ENCODE data around the gene PPY. TPM values are rescaled to one million over a fixed set of nuclear protein-coding genes. Genes with fewer than 3 reads are reported as not detected.
"Not testable (repeated sequence)": the region's sequence is repeated elsewhere in the genome, so short reads cannot be mapped to it uniquely, and the experiment has no call there.

The PPY gene
- total RNA-seq, 1 donor from 2014 or later: not detected

DNA sequence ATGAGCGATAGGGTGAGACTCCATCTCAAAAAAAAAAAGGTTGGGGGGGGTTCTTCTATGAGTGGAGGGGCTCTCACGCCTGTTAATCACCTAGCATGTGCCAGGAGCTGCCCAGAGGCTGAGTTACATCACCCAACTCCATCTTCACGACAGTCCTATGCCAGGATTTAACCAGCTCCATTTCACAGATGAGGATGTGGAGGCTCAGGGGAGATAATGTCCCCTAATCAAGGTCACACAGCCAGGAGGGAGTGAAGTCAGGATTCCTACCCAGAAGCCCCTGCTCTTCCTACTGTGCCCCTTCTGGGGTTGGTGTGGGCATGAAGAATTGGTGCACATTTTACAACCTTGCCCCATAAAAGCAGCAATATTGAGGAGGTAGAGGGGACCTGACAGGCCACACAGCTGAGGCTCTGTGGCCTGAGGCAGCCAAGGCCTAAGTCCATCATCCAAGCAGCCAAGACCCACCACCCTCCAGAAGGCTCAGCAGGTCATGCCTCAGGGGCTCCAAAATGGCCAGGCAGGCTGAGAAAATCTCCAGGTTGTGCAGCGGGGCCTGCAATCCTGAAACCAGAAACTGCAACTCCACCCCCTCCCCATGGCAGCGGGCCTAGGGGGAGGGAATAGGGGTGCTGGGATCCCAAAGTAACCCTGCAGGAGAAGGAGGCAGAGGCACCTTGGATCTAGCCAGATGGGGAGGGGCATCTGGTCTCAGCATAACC is 6.9 kb downstream of the PPY start:
- TF ChIP-seq, protein P1, sequence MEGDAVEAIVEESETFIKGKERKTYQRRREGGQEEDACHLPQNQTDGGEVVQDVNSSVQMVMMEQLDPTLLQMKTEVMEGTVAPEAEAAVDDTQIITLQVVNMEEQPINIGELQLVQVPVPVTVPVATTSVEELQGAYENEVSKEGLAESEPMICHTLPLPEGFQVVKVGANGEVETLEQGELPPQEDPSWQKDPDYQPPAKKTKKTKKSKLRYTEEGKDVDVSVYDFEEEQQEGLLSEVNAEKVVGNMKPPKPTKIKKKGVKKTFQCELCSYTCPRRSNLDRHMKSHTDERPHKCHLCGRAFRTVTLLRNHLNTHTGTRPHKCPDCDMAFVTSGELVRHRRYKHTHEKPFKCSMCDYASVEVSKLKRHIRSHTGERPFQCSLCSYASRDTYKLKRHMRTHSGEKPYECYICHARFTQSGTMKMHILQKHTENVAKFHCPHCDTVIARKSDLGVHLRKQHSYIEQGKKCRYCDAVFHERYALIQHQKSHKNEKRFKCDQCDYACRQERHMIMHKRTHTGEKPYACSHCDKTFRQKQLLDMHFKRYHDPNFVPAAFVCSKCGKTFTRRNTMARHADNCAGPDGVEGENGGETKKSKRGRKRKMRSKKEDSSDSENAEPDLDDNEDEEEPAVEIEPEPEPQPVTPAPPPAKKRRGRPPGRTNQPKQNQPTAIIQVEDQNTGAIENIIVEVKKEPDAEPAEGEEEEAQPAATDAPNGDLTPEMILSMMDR (IDR thresholded peaks at IDR 0.05; ENCODE audit: unreplicated experiment): no peak
- Mint-ChIP-seq H3K27ac (no peak overlapping the region), H3K4me1 (ENCODE audit: low read depth) (peaks cover 6% of the 10 kb centered on the region), H3K9me3 (ENCODE audit: low read depth) (no peaks in the 10 kb centered on the region), H3K36me3 (ENCODE audit: insufficient read depth) (no peaks in the 10 kb centered on the region), H3K4me3 (ENCODE audit: low read depth) (no peak overlapping the region), H3K27me3 (peaks cover 35% of the 10 kb centered on the region)
- DNase-seq (ENCODE audit: low spot score, unreplicated experiment): no peak

DNA sequence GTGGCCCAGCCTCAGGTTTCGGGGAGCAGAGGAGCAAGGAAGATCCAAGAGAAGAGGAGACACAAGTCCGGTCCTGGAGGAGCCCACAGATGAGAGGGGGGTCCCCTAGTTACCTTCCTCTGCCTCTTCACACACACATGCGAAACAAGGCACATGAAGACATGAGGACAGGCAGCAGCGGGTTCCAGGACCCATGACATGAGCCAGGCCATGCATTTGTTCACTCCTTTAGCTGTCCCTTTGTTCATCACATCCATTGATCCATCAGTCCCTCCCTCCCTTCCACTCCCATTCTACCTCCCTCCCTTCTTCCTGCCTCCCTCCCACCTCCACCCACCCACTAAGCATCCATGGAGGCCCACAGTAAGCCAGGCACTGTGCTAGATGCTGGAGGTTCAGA is 9.4 kb downstream of the PPY start:
- no peak overlapping the region for H3K27ac Mint-ChIP-seq
- DNase-seq (ENCODE audit: low spot score, unreplicated experiment): no peak
- peaks cover 6% of the 10 kb centered on the region for H3K4me1 Mint-ChIP-seq (ENCODE audit: low read depth)
- H3K27me3 Mint-ChIP-seq: peaks cover 23% of the 10 kb centered on the region
- no peaks in the 10 kb centered on the region for H3K36me3 Mint-ChIP-seq (ENCODE audit: insufficient read depth)
- TF ChIP-seq, protein P1 (IDR thresholded peaks at IDR 0.05; ENCODE audit: unreplicated experiment): no peak
- no peak overlapping the region for H3K4me3 Mint-ChIP-seq (ENCODE audit: low read depth)
- no peaks in the 10 kb centered on the region for H3K9me3 Mint-ChIP-seq (ENCODE audit: low read depth)

DNA sequence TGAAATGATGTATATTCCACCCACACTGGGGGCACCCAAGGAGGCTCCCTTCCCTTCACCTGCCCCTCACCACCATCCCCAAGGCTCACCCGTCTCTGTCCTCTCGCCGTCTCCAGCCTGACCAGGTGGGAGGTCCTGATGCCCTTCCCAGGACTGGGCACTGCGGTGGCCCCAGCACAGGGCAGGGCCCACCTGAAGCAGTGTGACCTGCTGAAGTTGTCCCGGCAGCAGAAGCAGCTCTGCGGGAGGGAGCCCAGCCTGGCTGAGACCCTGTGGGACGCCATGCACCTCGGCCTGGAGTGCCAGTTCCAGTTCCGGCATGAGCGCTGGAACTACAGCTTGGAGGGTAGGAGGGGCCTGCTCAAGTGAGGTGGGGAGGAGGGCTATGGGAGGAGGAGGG is 9.9 kb downstream of the PPY start:
- H3K4me3 Mint-ChIP-seq (ENCODE audit: low read depth): no peak overlapping the region
- H3K27me3 Mint-ChIP-seq: peaks cover 24% of the 10 kb centered on the region
- TF ChIP-seq, protein P1 (IDR thresholded peaks at IDR 0.05; ENCODE audit: unreplicated experiment): no peak
- H3K36me3 Mint-ChIP-seq (ENCODE audit: insufficient read depth): no peaks in the 10 kb centered on the region
- no peaks in the 10 kb centered on the region for H3K9me3 Mint-ChIP-seq (ENCODE audit: low read depth)
- peaks cover 6% of the 10 kb centered on the region for H3K4me1 Mint-ChIP-seq (ENCODE audit: low read depth)
- H3K27ac Mint-ChIP-seq: no peak overlapping the region
- DNase-seq (ENCODE audit: low spot score, unreplicated experiment): no peak

DNA sequence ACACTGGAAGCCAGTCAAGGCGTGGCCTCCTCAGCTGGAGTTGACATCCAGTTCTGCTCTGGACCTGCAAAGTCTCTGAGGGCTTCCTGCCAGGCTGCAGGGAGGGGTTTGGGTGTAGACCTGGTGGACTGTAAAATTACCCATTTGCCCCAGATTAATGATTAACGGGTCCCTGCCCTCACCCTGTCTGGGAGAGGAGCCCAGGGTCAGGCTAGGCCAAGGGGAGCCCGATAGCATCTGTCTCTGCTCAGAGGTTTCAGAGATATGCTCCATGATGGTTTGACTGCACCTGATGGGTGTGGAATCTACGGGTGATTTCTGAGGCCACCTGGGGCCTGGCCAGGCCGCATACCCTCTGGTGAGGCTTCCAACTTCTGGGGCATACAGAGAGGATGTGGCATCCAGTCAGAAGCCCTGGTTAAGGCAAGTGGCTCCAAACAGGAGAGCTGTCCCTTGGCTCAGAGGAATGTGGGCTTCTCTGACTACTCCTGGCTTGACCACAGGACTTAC is 11.2 kb downstream of the PPY start:
- no peaks in the 10 kb centered on the region for H3K9me3 Mint-ChIP-seq (ENCODE audit: low read depth)
- no peak overlapping the region for H3K4me3 Mint-ChIP-seq (ENCODE audit: low read depth)
- no peak for DNase-seq (ENCODE audit: low spot score, unreplicated experiment)
- H3K27me3 Mint-ChIP-seq: peaks cover 20% of the 10 kb centered on the region
- TF ChIP-seq, protein P1 (IDR thresholded peaks at IDR 0.05; ENCODE audit: unreplicated experiment): no peak
- no peak overlapping the region for H3K27ac Mint-ChIP-seq
- no peaks in the 10 kb centered on the region for H3K36me3 Mint-ChIP-seq (ENCODE audit: insufficient read depth)
- peaks cover 6% of the 10 kb centered on the region for H3K4me1 Mint-ChIP-seq (ENCODE audit: low read depth)

DNA sequence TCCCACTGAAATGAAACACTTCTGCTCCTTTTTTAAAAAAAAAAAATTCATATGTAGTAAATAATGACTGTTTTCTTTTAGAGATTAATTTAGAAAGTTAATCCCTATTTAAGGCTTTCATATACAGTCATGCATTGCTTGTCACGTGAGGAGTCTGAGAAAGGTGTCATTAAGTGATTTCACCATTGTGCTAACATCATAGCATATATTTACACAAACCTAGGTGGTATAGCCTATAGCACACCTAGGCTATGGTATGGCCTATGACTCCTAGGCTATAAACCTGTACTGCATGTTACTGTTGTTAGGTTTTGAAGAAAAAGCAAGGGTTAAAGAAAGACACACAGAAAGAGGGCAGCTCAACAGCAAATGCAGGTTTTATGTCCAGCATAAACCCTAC is 13.7 kb downstream of the PPY start:
- Mint-ChIP-seq H3K36me3 (ENCODE audit: insufficient read depth) (no peaks in the 10 kb centered on the region), H3K4me1 (ENCODE audit: low read depth) (peaks cover 7% of the 10 kb centered on the region), H3K27ac (no peak overlapping the region), H3K9me3 (ENCODE audit: low read depth) (no peaks in the 10 kb centered on the region), H3K4me3 (ENCODE audit: low read depth) (no peak overlapping the region), H3K27me3 (peaks cover 37% of the 10 kb centered on the region)
- DNase-seq (ENCODE audit: low spot score, unreplicated experiment): no peak
- TF ChIP-seq, protein P1 (IDR thresholded peaks at IDR 0.05; ENCODE audit: unreplicated experiment): no peak

DNA sequence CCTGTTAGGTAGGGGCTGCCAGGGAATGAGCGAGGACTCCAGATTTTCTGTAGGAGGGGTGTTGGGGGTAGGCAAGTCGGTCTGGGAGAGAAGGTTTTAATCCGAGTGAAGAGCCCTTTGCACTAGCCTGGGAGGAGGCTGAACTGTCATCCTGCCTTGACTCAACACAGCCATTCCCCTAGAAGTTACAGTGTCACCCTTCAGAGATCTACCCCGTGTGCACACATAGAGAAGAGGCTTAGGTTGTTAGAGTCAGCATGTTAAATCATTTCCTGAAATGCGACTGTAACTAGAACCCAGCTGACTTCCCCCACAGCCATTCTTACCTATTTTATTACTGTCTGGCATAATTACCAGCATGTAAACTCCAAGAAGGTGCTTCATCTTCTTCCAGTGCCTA is 14.3 kb downstream of the PPY start:
- Mint-ChIP-seq H3K27me3 (peaks cover 44% of the 10 kb centered on the region), H3K27ac (peak overlapping the region; percentile 19)
- not testable (repeated sequence) for DNase-seq (ENCODE audit: low spot score, unreplicated experiment); H3K4me1 Mint-ChIP-seq (ENCODE audit: low read depth); H3K36me3 Mint-ChIP-seq (ENCODE audit: insufficient read depth); H3K4me3 Mint-ChIP-seq (ENCODE audit: low read depth); H3K9me3 Mint-ChIP-seq (ENCODE audit: low read depth)

Measured in progenitor cell of endocrine pancreas (in vitro differentiated cells).